Activated gamma-delta T cell treated with Interleukin-2 at 50 U/mL for 16 hours (primary cell): ENCODE data around the gene PCOLCE2.
"Not testable (repeated sequence)": the region's sequence is repeated elsewhere in the genome, so short reads cannot be mapped to it uniquely, and the experiment has no call there.

Source experiments
- DNase-seq: peaks from one replicate; pipeline ENCODE4 v3.0.0-alpha.2; 2020

PCOLCE2 gene

DNA sequence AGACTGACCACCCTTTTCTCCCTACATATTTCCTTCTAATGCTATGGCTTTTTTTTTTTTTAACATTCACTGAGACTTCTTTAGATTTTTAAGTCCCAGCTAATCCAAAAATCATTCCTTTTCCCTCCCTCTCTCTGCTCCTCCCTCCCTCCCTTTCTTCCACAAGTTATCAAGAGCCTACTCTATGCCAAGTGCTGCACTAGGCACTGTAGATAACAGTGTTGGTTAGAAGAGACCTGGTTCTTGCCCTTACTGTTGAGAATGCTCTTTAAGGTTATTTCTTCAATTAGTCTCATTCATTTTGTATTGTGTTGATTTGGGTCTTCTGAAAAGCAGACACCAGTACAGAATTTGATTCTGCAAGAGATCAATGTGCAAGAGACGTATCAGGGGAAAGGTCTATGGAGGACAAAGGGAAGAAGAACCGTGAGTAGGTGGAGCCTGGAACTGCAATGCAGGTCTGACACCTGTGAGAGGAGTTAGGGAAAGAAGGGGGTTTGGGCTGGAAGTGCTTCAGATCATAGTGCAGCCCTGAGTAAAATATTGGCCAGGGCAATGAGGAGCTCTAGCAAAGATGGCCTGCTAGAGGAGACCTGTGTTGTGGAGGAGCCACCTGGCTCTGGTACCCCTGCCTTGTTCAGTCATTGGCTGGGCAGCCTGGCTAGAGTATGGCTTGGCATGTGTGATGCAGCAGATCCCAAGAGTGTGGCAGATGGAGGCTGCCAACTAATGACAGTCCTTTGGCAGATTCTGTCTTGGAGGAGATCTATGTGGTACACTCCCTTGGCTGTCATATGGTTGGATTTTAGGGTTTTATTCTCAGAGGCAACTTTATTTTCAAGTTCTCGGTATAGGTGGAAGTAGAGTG, 9.7 kb upstream of the PCOLCE2 start:
- no peak for DNase-seq

DNA sequence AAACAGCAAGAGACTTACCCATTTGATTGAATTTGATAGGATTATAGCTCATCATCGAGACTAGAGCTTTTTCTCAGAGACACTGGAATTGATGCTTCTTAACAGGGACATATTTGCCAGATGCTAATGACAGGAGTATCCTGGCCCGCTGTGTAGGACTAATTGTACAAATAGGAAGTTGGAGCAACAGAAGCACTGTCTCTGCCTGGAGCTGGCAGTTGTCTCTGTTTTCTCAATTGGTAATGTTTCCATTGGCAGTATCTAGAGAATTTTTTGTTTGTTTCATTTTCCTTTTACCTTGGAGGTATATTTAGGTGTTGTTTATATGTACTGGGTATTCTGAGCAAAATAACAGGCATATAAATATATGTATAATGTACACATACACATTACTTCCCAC, 8.9 kb upstream of the PCOLCE2 start:
- no peak for DNase-seq

DNA sequence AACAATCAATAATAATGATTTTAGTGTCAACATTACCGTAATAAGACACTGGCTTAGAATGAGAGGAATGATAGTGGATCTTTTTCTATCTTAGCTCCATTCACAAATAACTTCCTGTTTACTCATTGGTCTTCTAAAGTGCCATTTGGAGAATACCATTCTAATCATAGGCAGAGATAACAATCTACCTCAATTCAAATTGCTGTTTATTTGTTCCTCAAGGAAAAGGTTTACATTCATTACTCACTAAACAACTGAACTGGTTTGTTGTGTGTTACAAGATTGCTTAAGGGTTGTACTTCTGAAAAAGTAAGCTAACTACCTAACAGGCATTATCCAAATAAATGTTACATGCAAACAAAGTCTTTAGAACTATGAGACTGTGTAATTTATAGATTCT, 8.1 kb upstream of the PCOLCE2 start:
- DNase-seq = no peak

DNA sequence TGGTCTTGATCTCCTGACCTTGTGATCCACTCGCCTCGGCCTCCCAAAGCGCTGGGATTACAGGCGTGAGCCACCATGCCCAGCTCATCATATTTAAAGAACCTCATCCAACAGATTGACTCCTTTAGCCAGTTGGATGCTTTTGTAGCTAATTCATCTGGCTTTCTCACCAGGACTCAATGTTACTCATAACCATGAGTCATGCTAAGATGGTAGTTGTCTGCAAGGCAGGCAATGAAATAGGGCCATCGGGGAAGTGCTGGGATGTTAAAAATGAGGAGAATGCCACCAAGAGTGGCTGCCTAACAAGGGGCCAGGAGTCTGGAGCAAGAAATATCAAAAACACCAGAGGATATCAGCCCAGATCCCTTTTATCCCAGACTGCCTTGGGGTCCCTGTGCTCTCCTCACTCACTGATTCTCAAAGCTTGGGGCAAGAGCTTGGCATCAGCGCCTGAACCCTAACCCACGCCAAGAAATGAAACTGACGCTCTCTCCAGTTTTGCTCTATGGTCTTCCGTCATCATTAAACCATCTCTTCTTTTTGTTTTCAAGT, 7.4 kb upstream of the PCOLCE2 start:
- DNase-seq = no peak

DNA sequence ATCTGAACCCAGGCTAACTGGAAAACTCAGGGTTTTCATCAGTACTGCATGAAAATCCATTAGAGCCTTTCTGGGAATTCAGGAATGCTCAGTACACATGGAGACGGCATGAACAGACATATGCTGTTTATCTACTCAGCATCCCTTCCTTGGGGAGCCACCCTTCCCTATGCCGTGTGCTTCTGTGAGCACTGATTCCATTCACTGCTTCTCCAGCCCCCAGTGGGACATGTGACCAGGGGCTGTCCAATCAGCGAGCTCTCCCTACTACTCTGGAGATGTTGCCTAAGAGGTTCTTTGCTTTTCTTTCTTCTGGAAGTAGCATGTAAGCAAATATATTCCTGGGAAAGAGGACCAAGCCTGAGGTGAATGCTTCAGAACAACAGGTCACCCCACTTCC, 5.6 kb upstream of the PCOLCE2 start:
- no peak for DNase-seq

DNA sequence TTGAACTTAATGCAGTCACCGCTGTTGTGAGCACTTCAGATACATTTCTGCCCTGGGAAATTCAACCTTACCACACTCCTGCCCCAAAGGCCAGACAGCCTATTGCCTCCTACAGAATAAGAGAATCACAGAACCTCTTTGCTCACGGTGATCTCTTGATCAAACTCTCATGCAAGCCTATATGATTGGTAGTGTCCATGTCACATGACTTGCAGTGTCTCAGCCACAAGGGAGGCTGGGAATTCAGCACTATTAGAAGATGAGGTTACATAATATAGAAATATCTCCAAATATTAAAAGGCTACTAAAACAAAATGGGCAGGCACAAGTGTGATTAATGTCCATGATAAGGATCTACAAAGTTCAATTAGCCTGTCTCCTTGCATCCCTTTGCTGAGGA, 3.8 kb upstream of the PCOLCE2 start:
- no peak for DNase-seq

DNA sequence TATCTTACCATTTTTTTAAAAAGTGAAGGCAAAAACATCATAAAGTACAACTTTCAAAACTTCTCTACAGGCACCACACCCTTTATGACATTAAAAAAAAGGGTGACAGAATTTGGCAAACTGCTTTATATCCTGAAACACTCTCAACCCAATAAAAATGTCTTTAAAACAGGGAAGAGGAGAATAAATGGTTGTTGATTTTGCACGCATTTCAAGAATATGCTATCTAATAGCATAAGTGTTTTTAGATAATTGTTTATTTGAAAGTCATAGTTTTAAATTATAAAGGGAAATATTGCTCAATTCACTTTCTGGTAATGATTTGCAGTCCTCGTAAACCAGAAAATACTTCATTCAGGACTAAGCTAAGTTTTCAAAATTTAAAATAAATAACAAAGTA, 1.7 kb upstream of the PCOLCE2 start:
- no peak for DNase-seq

DNA sequence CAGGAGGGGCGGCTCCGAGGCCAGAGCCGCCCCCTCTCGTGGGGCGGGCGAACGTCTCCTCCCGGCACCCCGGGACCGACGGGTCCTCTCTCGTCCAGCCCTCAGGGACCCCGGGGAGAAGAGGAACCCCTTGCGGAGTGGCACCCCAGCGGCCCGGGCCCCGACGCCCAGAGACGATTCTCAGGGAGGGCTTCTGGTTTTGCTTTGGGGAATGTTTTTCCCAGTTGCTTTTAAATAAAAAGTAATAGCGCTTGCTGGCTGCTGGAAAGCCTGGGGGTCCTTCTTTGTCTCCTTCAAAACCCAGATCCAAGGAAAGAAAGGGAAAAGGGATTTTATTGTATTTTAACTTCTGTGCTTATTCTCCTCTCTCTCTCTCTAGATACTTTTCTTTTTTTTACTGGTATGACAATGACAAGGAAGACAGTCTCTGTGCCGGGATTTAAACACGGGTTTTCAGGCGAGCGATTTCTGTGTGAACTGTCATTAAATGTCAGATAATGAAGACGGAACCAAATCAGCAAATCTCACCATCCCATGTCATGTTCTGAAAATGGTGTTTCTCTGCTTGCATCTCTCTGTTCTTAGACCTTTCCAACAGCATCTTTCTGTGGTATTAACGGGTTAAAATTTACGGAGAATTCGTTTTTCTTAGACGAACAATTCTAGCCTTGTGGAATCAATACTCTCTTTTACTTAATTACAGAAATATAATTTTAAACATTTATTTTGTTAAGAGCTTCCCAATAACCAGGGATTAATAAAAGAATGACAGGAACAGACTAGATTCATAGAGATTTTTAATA, 530 bp upstream of the PCOLCE2 start:
- no peak for DNase-seq

DNA sequence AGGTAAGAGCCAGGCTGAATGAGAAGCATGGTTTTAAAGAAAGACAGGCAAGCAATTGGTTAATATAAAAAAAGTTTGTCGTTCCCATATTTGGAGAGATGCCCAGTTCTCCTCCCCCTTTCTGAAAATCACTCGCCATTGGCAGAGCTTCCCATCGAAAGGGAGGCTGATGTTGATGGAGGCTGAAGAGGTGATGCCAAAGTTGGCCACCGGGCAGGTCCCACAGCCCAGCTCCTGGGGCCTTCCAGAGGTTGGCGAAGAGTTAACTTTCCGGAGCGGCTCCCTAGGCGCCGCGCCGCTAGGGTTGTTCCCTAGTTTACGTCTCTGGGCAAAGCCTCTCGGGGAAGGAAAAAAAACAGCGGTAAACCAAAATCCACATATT, 793 bp downstream of the PCOLCE2 start:
- no peak for DNase-seq

DNA sequence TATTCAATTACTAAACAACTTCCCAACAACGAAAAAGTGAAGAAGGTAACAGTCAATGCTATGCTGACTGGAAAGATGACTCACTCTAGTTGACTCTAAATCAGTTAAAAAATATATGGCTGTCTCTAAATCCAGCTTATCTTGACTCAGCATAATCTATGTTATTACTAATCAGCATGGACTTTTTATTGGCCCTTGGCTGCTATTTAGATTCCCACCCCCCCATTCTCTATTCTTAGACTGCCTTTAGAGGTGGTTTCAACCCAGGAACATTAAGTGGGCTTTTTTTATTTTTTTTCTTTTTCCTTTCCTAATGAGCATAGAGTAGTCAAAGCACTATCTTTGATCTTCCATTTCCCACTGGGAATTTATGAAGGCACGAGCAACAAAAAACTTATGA, 1.9 kb downstream of the PCOLCE2 start:
- no peak for DNase-seq

DNA sequence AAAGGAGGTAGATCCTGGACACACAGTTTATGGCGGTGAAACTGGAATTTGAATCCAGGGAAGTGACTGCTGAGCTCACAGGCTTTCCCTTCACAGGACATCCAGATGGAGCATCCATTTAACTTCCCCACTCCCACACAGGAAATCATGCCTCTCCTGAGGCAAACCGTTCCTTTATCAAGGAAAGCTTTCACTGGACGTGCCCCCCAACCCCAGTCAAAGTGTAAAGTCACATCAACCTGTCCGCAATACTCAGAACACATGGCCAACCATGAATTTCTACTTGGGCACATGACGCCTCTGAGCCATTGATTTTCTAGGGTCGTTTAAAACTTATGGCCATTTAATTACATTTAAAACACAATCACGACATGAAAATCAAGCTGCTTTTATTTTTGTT, 2.9 kb downstream of the PCOLCE2 start:
- DNase-seq = no peak

DNA sequence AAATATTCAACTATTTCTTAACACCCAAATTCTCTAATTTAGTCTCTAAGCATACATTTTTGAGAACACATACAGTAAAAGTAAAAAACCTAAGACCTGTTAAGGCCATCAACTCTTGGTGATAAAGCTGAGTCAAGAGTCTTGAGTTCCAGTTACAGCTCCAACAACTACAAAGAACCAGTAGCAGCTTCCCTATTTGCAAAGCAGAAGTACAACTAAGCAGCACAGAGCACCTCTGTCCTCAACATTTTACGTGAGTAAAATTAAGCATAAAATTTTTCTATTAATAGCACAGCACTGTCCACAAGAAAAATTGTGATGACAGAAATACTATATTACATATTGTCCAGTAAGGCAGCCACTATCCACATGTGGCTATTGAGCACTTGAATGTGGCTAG, 4.4 kb downstream of the PCOLCE2 start:
- DNase-seq = no peak

DNA sequence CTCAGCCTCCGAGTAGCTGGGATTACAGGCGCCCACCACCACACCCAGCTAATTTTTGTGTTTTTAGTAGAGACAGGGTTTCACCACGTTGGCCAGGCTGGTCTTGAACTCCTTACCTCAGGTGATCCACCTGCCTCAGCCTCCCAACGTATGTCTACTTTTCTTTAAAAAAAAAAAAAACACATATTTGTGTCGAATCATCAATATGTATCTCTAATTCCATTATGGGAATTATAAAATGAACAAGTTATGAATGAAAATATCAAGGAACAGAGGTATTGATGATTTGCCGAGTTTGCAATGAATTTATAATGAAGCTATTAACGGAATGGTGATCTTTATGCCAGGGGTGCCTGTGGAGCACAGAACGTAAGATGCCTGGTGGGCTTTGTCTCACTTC, 5.3 kb downstream of the PCOLCE2 start:
- not testable (repeated sequence) for DNase-seq

DNA sequence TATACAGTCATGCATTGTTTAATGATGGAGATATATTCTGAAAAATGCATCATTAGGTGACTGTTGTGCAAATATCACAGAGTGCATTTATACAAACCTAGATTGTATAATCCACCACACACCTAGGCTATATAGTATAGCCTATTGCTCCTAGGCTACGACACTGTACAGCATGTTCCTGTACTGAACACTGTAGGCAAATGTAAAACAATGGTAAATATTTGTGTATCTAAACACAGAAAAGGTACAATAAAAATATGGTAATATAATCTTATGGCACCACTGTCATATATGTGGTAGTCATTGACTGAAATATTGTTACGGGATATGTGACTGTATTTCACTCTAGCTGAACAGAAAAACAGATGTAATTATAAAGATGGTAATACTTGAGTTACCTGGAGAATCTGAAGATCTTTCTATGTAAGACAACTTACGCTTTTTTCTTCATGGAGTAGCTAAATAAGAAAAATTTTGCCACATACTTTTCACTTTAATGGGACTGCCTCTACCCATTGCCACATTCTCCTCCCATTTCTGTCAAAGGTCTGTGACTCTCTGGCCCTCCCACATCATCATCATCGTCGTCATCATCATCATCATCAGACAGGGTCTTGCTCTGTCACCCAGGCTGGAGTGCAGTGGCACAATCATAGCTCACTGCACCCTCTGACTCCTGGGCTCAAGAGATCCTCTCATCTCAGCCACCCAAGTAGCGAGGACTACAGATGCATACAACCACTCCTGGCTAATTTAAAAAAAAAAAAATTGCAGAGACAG, 7.2 kb downstream of the PCOLCE2 start:
- DNase-seq = no peak

DNA sequence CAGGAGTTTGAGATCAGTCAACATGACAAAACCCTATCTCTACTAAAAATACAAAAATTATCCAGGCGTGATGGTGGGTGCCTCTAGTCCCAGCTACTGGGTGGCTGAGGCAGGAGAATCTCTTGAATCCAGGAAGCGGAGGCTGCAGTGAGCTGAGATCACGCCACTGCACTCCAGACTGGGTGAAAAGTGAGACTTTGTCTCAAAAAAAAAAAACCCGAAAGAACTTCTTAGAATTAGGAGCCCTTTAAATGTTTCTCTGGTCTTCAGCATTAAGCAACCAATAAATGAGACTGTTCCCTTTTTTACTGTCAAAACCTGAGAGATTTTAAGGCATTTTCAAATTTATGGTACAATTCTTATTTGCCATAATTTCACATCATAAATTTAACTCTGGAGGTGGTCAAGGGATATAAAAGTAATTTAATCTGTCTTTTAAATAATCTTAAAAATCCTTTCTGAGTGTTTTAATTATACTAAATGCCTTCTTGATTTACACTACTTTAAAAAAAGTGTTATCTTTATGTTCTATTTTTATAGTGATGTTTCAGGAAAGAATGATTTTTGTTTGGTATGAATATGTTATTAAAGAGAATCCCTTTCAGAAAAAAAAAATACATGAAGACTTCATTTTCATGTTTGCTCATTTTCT, 10.1 kb downstream of the PCOLCE2 start:
- no peak for DNase-seq

DNA sequence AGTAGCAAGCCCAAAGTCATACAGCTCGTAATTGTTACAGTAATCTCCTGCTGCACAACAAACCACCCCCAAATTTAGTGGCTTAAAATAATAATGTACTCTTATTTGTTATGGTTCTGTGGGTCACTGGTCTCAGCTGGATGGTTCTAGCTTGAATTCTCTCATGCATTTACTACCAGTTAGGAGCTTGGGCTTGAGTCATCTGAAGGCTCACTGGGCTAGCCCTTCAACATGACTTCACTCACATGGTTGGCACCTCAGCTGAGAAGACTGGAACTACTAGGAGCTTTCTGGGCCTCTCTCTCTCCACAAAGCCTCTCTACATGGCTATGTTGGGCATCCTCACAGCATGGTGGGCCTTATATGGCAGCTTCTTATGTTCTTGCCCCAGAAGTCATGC, 12.5 kb downstream of the PCOLCE2 start:
- no peak for DNase-seq

DNA sequence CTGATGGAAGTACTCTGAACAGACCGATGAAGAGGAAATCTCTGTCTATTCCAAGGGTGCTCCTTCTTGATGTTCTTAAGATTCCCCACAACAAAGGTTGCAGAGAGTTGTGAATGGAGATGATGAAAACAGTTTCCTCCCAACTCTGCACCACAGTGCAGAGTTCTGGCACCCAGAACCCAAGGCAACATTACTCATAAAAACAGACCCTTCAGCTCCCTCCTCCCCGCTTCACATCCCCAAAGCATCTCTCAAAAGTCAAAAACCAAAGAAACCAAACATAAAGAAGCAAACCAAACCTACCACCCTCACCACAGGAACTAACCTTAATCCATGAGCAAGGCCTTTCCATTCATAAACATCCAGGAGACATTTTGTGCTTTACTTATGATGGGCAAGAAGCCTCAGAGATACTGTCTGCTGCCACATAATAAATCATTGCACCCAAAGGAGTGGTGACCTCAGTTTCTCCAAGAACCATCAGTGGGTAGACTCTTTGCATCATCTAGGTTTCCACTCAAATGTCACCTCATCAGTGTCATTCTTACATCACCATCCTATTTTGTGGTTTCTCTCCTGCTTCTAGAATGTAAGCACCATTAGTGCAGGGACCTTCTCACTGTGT, 13.2 kb downstream of the PCOLCE2 start:
- DNase-seq = no peak

DNA sequence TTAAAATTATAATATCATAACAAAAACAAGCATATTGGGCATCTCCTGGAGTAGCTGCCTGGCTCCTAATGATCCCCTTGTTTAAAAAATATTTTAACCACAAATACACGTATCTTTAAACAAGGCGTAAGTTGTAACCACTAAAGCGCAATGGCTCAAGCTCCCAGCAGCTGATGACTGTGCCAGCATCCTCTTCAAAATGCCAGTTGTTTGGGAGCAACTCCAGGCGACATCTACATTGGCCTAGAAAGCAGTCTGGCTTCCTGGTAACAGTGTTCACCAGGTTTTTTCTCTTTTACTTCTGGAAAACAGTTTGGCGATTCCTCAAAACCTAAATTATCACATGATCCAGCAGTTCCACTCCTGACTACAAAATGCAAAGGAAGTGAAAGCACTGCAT, 13.8 kb downstream of the PCOLCE2 start:
- DNase-seq = no peak

DNA sequence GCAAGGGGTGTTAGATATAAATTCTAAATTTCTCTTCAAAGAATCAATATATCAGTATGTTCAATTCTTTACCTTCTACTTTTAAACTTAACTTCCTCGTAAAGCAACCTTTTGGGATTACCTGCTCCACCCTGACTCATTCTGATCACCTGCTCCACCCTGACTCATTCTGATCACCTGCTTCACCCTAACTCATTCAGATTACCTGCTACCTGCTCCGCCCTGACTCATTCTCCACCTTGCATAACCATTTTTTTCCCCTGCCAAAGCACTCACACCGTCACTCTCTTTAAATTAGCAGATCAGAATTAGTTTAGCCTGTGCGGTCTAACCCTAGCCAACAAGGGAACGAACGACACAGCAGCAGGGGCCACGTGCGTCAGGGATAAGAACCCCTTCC, 20.5 kb downstream of the PCOLCE2 start:
- DNase-seq = not testable (repeated sequence)

DNA sequence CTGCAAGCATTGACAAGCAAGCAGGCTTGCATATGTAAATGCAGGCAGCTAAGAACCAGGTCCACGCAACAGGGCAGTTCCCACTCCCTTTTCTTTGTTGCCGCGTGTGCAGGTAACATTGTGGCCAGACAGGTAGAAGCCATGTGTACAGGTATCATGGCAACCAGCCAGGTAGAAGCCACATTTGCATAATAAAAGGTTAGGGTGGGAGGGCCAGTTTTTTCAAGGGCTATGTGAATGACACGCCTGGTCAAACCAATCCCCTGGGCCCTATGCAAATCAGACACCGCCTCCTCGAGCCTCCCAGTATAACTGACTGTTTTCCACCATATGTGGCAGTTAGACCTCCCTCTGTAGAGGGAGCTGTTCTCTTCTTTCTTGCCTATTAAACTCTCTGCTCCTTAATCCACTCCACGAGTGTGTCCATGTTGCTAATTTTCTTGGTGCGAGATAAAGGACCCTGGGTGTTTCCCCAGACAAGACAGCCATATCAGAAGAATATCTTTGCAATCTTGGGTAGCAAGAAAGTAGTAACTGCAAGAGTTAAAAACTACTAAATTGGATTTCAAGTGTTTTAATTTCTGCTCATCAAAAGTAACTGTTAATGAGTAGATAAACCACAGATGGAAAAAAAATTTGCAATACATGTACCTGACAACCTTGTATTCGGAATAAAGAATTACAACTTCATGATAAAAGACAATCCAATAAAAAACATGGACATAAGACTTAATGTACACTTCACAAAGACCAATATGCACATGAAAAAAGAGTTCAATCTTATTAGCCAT, 21.8 kb downstream of the PCOLCE2 start:
- DNase-seq = no peak
